ENCODE results near the gene PTGES3L.

- TF ChIP-seq, protein P1, sequence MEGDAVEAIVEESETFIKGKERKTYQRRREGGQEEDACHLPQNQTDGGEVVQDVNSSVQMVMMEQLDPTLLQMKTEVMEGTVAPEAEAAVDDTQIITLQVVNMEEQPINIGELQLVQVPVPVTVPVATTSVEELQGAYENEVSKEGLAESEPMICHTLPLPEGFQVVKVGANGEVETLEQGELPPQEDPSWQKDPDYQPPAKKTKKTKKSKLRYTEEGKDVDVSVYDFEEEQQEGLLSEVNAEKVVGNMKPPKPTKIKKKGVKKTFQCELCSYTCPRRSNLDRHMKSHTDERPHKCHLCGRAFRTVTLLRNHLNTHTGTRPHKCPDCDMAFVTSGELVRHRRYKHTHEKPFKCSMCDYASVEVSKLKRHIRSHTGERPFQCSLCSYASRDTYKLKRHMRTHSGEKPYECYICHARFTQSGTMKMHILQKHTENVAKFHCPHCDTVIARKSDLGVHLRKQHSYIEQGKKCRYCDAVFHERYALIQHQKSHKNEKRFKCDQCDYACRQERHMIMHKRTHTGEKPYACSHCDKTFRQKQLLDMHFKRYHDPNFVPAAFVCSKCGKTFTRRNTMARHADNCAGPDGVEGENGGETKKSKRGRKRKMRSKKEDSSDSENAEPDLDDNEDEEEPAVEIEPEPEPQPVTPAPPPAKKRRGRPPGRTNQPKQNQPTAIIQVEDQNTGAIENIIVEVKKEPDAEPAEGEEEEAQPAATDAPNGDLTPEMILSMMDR (optimal IDR thresholded peaks at IDR 0.05 in 1 of 3, IDR thresholded peaks at IDR 0.05 in 1 of 3, conservative IDR thresholded peaks at IDR 0.05 in 1 of 3; ENCODE audit: extremely low read depth in 1 of 3, insufficient read depth in 2 of 3, low read length in 3 of 3): no peak
- no peak for TF ChIP-seq EZH2 (IDR thresholded peaks at IDR 0.05; ENCODE audit: low read length)
Measured at GRCh38 chr17:42980274-42980765, 440 bp upstream of the PTGES3L start, which contains the start of gene RUNDC1.
